SH-SY5Y (cell line): Measurements from ENCODE around the gene KLHL25.

Experiments
- GATA2 ChIP-seq: IDR thresholded peaks from 2 replicates; pipeline ENCODE4 v1.6.1; 2011; ENCODE audit warnings: mild to moderate bottlenecking, low read depth, low read length
- GATA3 ChIP-seq: IDR thresholded peaks from 2 replicates; pipeline ENCODE4 v1.6.1; 2011; ENCODE audit warnings: low read depth, mild to moderate bottlenecking, low read length, moderate library complexity

Gene KLHL25

DNA sequence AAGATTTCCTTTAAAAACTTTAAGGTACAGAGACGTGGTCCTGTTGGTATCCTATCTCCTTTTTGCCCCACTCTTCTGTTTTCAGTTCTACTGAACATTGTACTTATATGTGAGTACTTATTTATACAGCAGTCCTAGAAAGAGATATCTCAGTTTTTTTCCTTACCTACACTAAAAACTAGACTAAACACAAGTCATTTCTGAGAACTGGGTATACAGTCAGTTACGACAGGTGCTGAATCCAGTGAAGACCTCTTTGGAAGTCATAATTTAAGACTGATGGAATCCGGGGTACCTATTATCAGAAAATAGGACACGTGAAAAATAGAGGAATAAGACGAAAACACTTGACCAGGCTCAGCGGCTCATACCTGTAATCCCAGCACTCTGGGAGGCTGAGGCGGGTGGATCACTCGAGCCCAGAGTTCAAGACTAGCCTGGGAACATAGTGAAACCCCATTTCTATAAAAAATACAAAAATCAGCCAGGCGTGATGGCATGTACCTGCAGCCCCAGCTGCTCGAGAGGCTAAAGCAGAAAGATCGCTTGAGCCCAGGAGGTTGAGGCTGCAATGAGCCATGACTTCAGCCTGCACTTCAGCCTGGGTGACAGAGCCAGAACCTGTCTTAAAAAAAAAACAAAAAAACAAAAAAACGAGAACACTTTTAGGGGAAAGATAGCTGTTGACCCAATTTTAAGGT lies 76.3 kb downstream of the KLHL25 start:
- TF ChIP-seq GATA3, result no peak
- no peak for TF ChIP-seq GATA2

DNA sequence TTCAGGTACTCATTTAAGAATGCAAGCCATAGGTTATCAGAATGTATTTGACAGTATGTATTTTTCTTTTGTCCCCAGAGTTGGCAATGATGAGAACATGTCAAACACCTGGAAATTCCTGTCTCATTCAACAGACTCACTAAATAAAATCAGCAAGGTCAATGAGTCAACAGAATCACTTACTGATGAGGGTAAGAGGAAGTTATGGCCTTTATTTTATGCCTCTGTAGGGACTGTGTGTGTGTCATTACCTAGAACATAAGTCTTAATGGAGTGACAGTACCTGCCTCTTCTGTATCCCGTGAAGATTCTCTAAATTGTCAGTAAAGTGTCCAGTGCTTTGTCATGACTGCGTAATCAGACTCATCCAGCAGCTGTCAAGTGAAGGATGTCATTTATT lies 77.5 kb downstream of the KLHL25 start:
- TF ChIP-seq GATA2, result no peak
- no peak for TF ChIP-seq GATA3

GRCh38 chr15:85716261-85716660 lies 78.5 kb downstream of the KLHL25 start:
- no peak for TF ChIP-seq GATA2
- no peak for TF ChIP-seq GATA3

- no peak for TF ChIP-seq GATA2
- no peak for TF ChIP-seq GATA3
Measured at GRCh38 chr15:85711580-85712192, 83.0 kb downstream of the KLHL25 start.

DNA sequence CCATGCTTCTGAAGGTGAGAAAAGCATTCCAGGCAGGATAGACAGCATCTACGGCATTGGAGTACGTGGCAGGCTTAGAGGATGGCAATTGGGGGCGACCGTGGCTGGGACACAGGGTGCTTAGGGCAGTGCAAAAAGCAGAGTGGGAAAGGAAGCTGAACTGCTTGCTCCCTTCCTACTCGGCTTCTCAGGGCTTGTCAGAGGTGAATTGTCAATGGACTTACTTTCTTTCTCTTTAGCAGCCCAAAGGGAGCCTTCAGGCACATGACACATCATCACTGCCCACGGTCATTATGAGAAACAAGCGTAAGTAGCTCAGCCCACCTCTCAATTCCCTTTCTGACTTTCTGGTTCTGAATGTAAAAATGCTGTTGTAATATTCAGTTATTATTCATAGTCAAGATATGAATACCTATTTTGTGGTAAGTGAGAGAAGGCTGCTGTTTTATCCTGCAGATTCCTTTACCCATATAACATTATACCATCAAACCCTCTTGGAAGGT lies 84.3 kb downstream of the KLHL25 start:
- TF ChIP-seq GATA2, result no peak
- no peak for TF ChIP-seq GATA3
